Glutamatergic neuron (in vitro differentiated cells): ENCODE data around the gene SAMD14. TPM values are rescaled to one million over a fixed set of nuclear protein-coding genes. Genes with fewer than 3 reads are reported as not detected.

Source experiments
- DNase-seq: peaks from one replicate; pipeline ENCODE4 v3.0.0; 2022
- H3K27ac Mint-ChIP-seq: one replicate; pipeline ENCODE4 v1.8.0; 2020; ENCODE audit warnings: mild to moderate bottlenecking, mixed read lengths, inconsistent platforms; ENCODE audit not compliant: unreplicated experiment
- H3K27me3 Mint-ChIP-seq: one replicate; pipeline ENCODE4 v1.8.0; 2020; ENCODE audit warnings: mild to moderate bottlenecking, moderate library complexity, mixed read lengths, inconsistent platforms; ENCODE audit not compliant: unreplicated experiment
- H3K36me3 Mint-ChIP-seq: one replicate; pipeline ENCODE4 v1.8.0; 2020; ENCODE audit warnings: mild to moderate bottlenecking, mixed read lengths, inconsistent platforms; ENCODE audit not compliant: unreplicated experiment
- H3K4me1 Mint-ChIP-seq: one replicate; pipeline ENCODE4 v1.8.0; 2020; ENCODE audit warnings: mild to moderate bottlenecking, low read depth, mixed read lengths, inconsistent platforms; ENCODE audit not compliant: unreplicated experiment
- H3K4me3 Mint-ChIP-seq: one replicate; pipeline ENCODE4 v1.8.0; 2020; ENCODE audit warnings: mild to moderate bottlenecking, mixed read lengths, inconsistent platforms; ENCODE audit not compliant: unreplicated experiment
- H3K9me3 Mint-ChIP-seq: one replicate; pipeline ENCODE4 v1.8.0; 2020; ENCODE audit warnings: mild to moderate bottlenecking, moderate library complexity, mixed read lengths, inconsistent platforms; ENCODE audit not compliant: unreplicated experiment
- total RNA-seq: library from RNA; stranded (reverse); fragmentation: NEBNext Ultra II Directional; extraction: Animal tissue kit (Norgen Biotek cat#: 25700); gene quantifications from one replicate; pipeline ENCODE4 v1.2.1, GENCODE V29; 2021; ENCODE audit not compliant: unreplicated experiment
- TF ChIP-seq, protein P1 (sequence below): fragments of 200-600 bp; sonication (generic); IDR thresholded peaks from one replicate; pipeline ENCODE4 v1.5.0; 2021; ENCODE audit not compliant: partially characterized antibody, unreplicated experiment

The SAMD14 gene
- total RNA-seq, 1 donor from 2014 or later, result 95.0 TPM

DNA sequence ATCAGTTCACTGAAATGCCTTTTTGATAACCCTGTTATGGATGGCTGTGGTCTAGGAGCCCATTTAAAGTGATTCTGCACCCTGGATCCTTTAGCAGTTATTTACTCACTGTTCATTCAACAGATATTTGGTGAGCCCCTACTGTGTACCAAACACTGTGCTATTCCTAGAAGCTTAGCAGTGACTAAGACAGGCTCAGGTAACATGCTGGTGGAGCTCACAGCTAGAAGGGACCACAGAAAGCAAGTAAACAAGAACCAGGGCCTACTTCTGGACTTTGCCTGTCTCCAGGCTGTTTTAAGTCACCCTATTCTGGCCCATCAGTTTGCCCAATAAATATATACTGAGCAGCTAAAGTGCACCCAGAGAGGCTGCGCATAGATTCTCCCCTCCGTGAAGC is 63.0 kb downstream of the SAMD14 start:
- Mint-ChIP-seq H3K4me3 (no peak overlapping the region), H3K36me3 (no peaks in the 10 kb centered on the region), H3K9me3 (peaks cover 4% of the 10 kb centered on the region), H3K27me3 (peaks cover 4% of the 10 kb centered on the region), H3K4me1 (peaks cover 2% of the 10 kb centered on the region), H3K27ac (no peak overlapping the region)
- TF ChIP-seq, protein P1, sequence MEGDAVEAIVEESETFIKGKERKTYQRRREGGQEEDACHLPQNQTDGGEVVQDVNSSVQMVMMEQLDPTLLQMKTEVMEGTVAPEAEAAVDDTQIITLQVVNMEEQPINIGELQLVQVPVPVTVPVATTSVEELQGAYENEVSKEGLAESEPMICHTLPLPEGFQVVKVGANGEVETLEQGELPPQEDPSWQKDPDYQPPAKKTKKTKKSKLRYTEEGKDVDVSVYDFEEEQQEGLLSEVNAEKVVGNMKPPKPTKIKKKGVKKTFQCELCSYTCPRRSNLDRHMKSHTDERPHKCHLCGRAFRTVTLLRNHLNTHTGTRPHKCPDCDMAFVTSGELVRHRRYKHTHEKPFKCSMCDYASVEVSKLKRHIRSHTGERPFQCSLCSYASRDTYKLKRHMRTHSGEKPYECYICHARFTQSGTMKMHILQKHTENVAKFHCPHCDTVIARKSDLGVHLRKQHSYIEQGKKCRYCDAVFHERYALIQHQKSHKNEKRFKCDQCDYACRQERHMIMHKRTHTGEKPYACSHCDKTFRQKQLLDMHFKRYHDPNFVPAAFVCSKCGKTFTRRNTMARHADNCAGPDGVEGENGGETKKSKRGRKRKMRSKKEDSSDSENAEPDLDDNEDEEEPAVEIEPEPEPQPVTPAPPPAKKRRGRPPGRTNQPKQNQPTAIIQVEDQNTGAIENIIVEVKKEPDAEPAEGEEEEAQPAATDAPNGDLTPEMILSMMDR, result no peak
- no peak for DNase-seq

DNA sequence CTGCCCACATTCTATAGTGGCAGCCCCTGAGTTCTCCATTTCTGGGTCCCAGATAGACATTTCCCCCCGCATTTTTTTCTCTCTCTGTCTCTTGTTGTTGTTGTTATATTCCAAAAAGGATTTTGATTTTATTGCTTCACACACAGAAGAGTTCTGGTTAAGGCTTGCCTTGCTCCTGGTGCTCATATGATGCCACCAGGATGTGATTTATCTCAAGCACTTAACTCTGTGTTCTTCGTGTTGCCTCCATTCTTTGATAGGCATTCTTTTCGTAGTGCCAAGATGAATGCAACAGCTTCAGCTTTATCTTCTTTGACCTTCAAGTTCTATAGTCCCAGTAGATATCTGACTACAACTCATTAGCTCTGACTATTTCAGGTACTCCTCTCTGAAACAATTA is 64.9 kb downstream of the SAMD14 start:
- TF ChIP-seq, protein P1, result no peak
- peaks cover 2% of the 10 kb centered on the region for H3K9me3 Mint-ChIP-seq
- no peak for DNase-seq
- peaks cover 2% of the 10 kb centered on the region for H3K27me3 Mint-ChIP-seq
- no peaks in the 10 kb centered on the region for H3K36me3 Mint-ChIP-seq
- H3K27ac Mint-ChIP-seq, result no peak overlapping the region
- peaks cover 2% of the 10 kb centered on the region for H3K4me1 Mint-ChIP-seq
- H3K4me3 Mint-ChIP-seq, result no peak overlapping the region

DNA sequence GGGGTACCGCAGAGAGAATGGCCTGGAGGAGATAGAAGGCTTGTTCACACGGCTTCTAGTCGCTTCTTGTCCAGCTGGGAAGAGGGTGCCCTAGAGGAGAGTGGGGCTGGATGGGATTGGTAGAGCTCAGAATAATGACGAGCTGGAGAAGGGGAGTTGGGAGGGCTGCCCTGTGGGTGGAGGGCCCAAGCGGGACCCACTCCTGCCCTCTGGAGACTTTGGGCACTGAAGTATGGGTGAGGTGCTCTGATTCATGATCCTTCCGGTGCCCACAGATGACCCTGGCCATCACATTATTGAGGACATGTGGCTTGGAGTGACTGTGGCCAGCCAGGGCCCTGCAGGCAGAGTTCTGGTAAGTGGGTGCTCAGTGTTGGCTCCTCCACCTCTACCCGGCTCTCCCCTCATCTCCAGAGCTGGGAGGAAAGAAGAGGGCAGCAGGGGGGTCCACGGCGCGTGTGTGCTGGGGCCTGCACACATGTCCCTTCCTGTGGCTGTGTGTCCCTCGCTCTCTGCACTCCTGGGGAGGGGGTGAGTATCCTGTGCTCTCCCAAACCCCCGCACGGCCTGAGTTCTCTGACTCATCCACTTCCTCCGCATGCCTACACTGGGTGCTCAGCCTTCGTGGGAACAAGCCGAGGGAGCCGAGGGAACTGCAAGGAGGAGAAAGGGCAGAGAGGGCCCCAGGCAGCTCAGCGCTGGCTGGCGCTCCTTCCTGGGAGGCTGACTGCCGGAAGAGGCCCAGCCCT is 65.5 kb downstream of the SAMD14 start:
- Mint-ChIP-seq H3K36me3 (no peaks in the 10 kb centered on the region), H3K4me1 (peaks cover 4% of the 10 kb centered on the region), H3K27me3 (peaks cover 4% of the 10 kb centered on the region), H3K9me3 (peaks cover 3% of the 10 kb centered on the region), H3K27ac (no peak overlapping the region), H3K4me3 (no peak overlapping the region)
- TF ChIP-seq, protein P1, result no peak
- no peak for DNase-seq

DNA sequence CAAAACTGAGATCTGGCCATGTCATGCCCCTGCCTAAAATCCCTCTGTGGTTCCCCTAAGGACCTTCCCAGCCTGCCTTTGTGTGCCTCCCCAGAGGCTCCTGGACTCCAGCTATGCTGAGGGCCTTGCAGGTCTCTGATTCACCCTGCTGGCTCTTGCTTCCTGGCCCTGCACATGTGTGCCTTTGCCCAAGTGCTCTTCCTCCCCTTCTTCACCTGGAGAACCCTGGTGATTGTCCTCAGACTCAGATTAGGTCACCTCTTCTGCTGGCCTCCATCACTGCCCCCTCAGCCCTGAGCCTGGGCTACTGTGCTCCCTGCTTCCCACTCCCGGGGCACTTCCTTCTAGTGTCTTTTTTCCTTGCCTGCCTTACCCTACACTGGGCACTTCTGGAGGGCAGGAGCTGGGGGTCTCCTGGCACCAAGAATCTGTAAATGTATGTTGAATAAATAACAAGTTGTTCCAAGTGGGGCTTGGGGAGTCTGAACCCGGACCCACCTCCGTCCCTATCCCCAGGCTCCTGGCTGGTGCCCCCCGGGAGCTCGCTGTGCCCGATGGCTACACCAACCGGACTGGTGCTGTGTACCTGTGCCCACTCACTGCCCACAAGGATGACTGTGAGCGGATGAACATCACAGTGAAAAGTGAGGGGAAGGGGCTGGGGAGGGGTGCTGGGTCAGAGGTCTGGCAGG is 66.3 kb downstream of the SAMD14 start:
- peaks cover 3% of the 10 kb centered on the region for H3K9me3 Mint-ChIP-seq
- H3K27me3 Mint-ChIP-seq, result peaks cover 4% of the 10 kb centered on the region
- no peaks in the 10 kb centered on the region for H3K36me3 Mint-ChIP-seq
- TF ChIP-seq, protein P1, result no peak
- peaks cover 4% of the 10 kb centered on the region for H3K4me1 Mint-ChIP-seq
- no peak overlapping the region for H3K4me3 Mint-ChIP-seq
- DNase-seq, result no peak
- no peak overlapping the region for H3K27ac Mint-ChIP-seq
